GM12874 (cell line): ENCODE results near the gene LLGL2.

Experiments
- CTCF ChIP-seq: IDR thresholded peaks from 2 replicates; pipeline ENCODE4 v1.5.1; 2011; ENCODE audit warnings: low read depth, mild to moderate bottlenecking, control low read depth, low read length, moderate library complexity; ENCODE audit not compliant: insufficient read depth

The LLGL2 gene

GRCh38 chr17:75482098-75482942 is 43.2 kb upstream of the LLGL2 start:
- TF ChIP-seq CTCF: no peak

GRCh38 chr17:75485688-75486087 is 39.8 kb upstream of the LLGL2 start:
- no peak for TF ChIP-seq CTCF

GRCh38 chr17:75486151-75486550 is 39.3 kb upstream of the LLGL2 start:
- TF ChIP-seq CTCF: no peak

- no peak for TF ChIP-seq CTCF
These were observed 38.5 kb upstream of the LLGL2 start for GRCh38 chr17:75486951-75487350.

- TF ChIP-seq CTCF: 0 out of 2 replicates have a peak, but pooled peaks have one; percentile 9
These were observed 38.0 kb upstream of the LLGL2 start for GRCh38 chr17:75487351-75488070.

GRCh38 chr17:75488693-75489510 is 36.6 kb upstream of the LLGL2 start:
- TF ChIP-seq CTCF: no peak

- TF ChIP-seq CTCF: no peak
These were observed 36.0 kb upstream of the LLGL2 start for GRCh38 chr17:75489511-75489955.
